Hepatocyte (in vitro differentiated cells): ENCODE results near the gene HSPB8.

Experiments
- CTCF ChIP-seq: fragments of 200-600 bp; sonication (generic); IDR thresholded peaks from 2 replicates; pipeline ENCODE4 v1.5.1; 2016; ENCODE audit warnings: antibody characterized with exemption, mild to moderate bottlenecking; ENCODE audit not compliant: poor library complexity
- EZH2 ChIP-seq: fragments of 200-600 bp; sonication (generic); IDR thresholded peaks from 2 replicates; pipeline ENCODE4 v1.6.1; 2016; ENCODE audit warnings: antibody characterized with exemption, mild to moderate bottlenecking, borderline replicate concordance
- EZH2phosphoT487 ChIP-seq: fragments of 200-600 bp; sonication (generic); IDR thresholded peaks from one replicate; pipeline ENCODE4 v1.6.1; 2018; ENCODE audit warnings: antibody characterized with exemption, mild to moderate bottlenecking, low read depth, moderate library complexity; ENCODE audit not compliant: unreplicated experiment, severe bottlenecking

GRCh38 chr12:119236372-119236771 lies 57.6 kb downstream of the HSPB8 start:
- TF ChIP-seq CTCF (no peak), EZH2phosphoT487 (no peak), EZH2 (no peak)
